GM06990 (cell line): Measurements from ENCODE around the gene CEACAM7.

ENCODE experiments used
- DNase-seq: peaks from one replicate; pipeline ENCODE4 v3.0.0-alpha.2; 2011; ENCODE audit not compliant: insufficient read length; ENCODE audit errors: extremely low read depth
- H3K27me3 ChIP-seq: replicated peaks from 2 replicates; pipeline ENCODE4 v1.6.0; 2011; ENCODE audit warnings: low read length; ENCODE audit not compliant: control insufficient read depth, insufficient read depth
- H3K36me3 ChIP-seq: 2 replicates; pipeline ENCODE4 v1.5.1; 2011; ENCODE audit warnings: low read length; ENCODE audit not compliant: control insufficient read depth, insufficient read depth
- H3K4me3 ChIP-seq: replicated peaks from 2 replicates; pipeline ENCODE4 v1.5.1; 2011; ENCODE audit warnings: low read depth, mild to moderate bottlenecking, control low read depth, low read length
- TF ChIP-seq, protein P1 (sequence below): IDR thresholded peaks from 2 replicates; pipeline ENCODE4 v1.5.1; 2011; ENCODE audit warnings: low read length, control low read depth, mild to moderate bottlenecking, inconsistent platforms; ENCODE audit not compliant: insufficient read depth, poor library complexity, severe bottlenecking

CEACAM7 gene

DNA sequence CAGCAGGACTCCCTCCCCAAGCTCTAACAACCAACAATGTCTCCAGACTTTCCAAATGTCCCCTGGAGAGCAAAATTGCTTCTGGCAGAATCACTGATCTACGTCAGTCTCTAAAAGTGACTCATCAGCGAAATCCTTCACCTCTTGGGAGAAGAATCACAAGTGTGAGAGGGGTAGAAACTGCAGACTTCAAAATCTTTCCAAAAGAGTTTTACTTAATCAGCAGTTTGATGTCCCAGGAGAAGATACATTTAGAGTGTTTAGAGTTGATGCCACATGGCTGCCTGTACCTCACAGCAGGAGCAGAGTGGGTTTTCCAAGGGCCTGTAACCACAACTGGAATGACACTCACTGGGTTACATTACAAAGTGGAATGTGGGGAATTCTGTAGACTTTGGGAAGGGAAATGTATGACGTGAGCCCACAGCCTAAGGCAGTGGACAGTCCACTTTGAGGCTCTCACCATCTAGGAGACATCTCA, 14.1 kb upstream of the CEACAM7 start:
- H3K36me3 ChIP-seq: no peaks in the 10 kb centered on the region
- peaks cover 2% of the 10 kb centered on the region; the same call in 1 of the 2 replicates for H3K27me3 ChIP-seq
- H3K4me3 ChIP-seq: no peak overlapping the region
- TF ChIP-seq, protein P1, sequence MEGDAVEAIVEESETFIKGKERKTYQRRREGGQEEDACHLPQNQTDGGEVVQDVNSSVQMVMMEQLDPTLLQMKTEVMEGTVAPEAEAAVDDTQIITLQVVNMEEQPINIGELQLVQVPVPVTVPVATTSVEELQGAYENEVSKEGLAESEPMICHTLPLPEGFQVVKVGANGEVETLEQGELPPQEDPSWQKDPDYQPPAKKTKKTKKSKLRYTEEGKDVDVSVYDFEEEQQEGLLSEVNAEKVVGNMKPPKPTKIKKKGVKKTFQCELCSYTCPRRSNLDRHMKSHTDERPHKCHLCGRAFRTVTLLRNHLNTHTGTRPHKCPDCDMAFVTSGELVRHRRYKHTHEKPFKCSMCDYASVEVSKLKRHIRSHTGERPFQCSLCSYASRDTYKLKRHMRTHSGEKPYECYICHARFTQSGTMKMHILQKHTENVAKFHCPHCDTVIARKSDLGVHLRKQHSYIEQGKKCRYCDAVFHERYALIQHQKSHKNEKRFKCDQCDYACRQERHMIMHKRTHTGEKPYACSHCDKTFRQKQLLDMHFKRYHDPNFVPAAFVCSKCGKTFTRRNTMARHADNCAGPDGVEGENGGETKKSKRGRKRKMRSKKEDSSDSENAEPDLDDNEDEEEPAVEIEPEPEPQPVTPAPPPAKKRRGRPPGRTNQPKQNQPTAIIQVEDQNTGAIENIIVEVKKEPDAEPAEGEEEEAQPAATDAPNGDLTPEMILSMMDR: no peak
- DNase-seq: no peak

DNA sequence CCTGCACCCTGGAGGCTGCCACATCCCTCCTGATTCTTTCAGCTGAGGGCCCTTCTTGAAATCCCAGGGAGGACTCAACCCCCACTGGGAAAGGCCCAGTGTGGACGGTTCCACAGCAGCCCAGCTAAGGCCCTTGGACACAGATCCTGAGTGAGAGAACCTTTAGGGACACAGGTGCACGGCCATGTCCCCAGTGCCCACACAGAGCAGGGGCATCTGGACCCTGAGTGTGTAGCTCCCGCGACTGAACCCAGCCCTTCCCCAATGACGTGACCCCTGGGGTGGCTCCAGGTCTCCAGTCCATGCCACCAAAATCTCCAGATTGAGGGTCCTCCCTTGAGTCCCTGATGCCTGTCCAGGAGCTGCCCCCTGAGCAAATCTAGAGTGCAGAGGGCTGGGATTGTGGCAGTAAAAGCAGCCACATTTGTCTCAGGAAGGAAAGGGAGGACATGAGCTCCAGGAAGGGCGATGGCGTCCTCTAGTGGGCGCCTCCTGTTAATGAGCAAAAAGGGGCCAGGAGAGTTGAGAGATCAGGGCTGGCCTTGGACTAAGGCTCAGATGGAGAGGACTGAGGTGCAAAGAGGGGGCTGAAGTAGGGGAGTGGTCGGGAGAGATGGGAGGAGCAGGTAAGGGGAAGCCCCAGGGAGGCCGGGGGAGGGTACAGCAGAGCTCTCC, 13.5 kb upstream of the CEACAM7 start:
- no peak for DNase-seq
- Histone ChIP-seq H3K27me3 (peaks cover 2% of the 10 kb centered on the region; the same call in 1 of the 2 replicates), H3K36me3 (no peaks in the 10 kb centered on the region), H3K4me3 (no peak overlapping the region)
- TF ChIP-seq, protein P1: peak; percentile 48

DNA sequence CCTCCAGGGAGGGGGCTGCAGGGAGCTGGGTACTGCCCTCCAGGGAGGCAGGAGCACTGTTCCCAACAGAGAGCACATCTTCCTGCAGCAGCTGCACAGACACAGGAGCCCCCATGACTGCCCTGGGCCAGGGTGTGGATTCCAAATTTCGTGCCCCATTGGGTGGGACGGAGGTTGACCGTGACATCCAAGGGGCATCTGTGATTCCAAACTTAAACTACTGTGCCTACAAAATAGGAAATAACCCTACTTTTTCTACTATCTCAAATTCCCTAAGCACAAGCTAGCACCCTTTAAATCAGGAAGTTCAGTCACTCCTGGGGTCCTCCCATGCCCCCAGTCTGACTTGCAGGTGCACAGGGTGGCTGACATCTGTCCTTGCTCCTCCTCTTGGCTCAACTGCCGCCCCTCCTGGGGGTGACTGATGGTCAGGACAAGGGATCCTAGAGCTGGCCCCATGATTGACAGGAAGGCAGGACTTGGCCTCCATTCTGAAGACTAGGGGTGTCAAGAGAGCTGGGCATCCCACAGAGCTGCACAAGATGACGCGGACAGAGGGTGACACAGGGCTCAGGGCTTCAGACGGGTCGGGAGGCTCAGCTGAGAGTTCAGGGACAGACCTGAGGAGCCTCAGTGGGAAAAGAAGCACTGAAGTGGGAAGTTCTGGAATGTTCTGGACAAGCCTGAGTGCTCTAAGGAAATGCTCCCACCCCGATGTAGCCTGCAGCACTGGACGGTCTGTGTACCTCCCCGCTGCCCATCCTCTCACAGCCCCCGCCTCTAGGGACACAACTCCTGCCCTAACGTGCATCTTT, 12.5 kb upstream of the CEACAM7 start:
- no peak overlapping the region for H3K4me3 ChIP-seq
- no peaks in the 10 kb centered on the region for H3K36me3 ChIP-seq
- TF ChIP-seq, protein P1: no peak
- H3K27me3 ChIP-seq: 0 out of 2 replicates have a peak, but pooled peaks cover 2% of the 10 kb centered on the region
- DNase-seq: no peak

DNA sequence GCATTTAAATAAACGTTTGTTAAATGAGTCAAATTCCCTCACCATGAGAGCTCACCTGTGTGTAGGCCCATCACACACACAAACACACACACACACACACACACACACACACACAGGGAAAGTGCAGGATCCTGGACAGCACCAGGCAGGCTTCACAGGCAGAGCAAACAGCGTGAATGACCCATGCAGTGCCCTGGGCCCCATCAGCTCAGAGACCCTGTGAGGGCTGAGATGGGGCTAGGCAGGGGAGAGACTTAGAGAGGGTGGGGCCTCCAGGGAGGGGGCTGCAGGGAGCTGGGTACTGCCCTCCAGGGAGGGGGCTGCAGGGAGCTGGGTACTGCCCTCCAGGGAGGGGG, 11.9 kb upstream of the CEACAM7 start:
- H3K36me3 ChIP-seq: no peaks in the 10 kb centered on the region
- no peak for DNase-seq
- peaks cover 5% of the 10 kb centered on the region; the same call in 1 of the 2 replicates for H3K27me3 ChIP-seq
- no peak overlapping the region for H3K4me3 ChIP-seq
- TF ChIP-seq, protein P1: no peak

DNA sequence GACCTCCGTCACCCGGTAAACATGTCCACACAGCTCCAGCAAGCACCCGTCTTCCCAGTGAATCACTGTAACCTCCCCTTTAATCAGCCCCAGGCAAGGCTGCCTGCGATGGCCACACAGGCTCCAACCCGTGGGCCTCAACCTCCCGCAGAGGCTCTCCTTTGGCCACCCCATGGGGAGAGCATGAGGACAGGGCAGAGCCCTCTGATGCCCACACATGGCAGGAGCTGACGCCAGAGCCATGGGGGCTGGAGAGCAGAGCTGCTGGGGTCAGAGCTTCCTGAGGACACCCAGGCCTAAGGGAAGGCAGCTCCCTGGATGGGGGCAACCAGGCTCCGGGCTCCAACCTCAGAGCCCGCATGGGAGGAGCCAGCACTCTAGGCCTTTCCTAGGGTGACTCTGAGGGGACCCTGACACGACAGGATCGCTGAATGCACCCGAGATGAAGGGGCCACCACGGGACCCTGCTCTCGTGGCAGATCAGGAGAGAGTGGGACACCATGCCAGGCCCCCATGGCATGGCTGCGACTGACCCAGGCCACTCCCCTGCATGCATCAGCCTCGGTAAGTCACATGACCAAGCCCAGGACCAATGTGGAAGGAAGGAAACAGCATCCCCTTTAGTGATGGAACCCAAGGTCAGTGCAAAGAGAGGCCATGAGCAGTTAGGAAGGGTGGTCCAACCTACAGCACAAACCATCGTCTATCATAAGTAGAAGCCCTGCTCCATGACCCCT, 11.3 kb upstream of the CEACAM7 start:
- no peak for DNase-seq
- Histone ChIP-seq H3K4me3 (no peak overlapping the region), H3K36me3 (no peaks in the 10 kb centered on the region), H3K27me3 (peaks cover 5% of the 10 kb centered on the region; the same call in 1 of the 2 replicates)
- TF ChIP-seq, protein P1: no peak
